IPS-18a (cell line): Measurements from ENCODE around the gene DBX1.

Source experiments
- H3K27ac ChIP-seq: one replicate; pipeline ENCODE4 v1.5.1; 2013; ENCODE audit warnings: low read length
- H3K27me3 ChIP-seq: one replicate; pipeline ENCODE4 v1.6.1; 2013; ENCODE audit warnings: mild to moderate bottlenecking, low read length; ENCODE audit not compliant: control insufficient read depth, insufficient read depth
- H3K36me3 ChIP-seq: one replicate; pipeline ENCODE4 v1.6.1; 2013; ENCODE audit warnings: low read depth, low read length; ENCODE audit not compliant: control insufficient read depth
- H3K4me1 ChIP-seq: one replicate; pipeline ENCODE4 v1.6.1; 2013; ENCODE audit warnings: low read depth, low read length; ENCODE audit not compliant: control insufficient read depth
- H3K4me3 ChIP-seq: one replicate; pipeline ENCODE4 v1.5.1; 2013; ENCODE audit warnings: low read length
- H3K9ac ChIP-seq: one replicate; pipeline ENCODE4 v1.6.1; 2013; ENCODE audit warnings: mild to moderate bottlenecking, low read length, moderate library complexity
- H3K9me3 ChIP-seq: one replicate; pipeline ENCODE4 v1.6.1; 2013; ENCODE audit warnings: low read depth, low read length; ENCODE audit not compliant: control insufficient read depth

DBX1 gene

GRCh38 chr11:20116825-20117224 is 43.5 kb downstream of the DBX1 start:
- H3K9me3 ChIP-seq, result no peaks in the 10 kb centered on the region

DNA sequence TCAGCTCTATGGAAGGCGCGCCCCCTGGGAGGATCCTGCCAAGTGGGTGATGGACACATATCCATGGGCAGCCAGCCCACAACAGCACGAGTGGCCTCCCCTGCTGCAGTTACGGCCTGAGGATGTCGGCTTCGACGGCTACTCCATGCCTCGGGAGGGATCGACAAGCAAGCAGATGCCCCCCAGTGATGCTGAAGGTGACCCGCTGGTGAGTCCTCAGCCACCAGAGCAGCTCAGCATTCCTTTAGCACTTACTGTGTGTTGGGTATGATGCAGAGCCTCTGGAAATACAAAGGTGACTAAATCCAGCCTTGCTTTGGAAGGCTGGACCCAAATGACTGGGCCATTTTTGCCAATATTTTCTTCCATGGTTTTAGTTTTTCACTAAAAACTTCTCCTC is 45.7 kb downstream of the DBX1 start:
- Histone ChIP-seq H3K9ac (no peak overlapping the region), H3K9me3 (no peaks in the 10 kb centered on the region), H3K4me3 (no peak overlapping the region), H3K27ac (no peak overlapping the region), H3K36me3 (peaks cover 79% of the 10 kb centered on the region), H3K27me3 (no peaks in the 10 kb centered on the region), H3K4me1 (no peaks in the 10 kb centered on the region)

More at GRCh38 chr11:20116825-20117224, 43.5 kb downstream of the DBX1 start:
- Histone ChIP-seq H3K4me1 (no peaks in the 10 kb centered on the region), H3K36me3 (peaks cover 77% of the 10 kb centered on the region), H3K9ac (no peak overlapping the region), H3K4me3 (no peak overlapping the region), H3K27me3 (no peaks in the 10 kb centered on the region), H3K27ac (no peak overlapping the region)

DNA sequence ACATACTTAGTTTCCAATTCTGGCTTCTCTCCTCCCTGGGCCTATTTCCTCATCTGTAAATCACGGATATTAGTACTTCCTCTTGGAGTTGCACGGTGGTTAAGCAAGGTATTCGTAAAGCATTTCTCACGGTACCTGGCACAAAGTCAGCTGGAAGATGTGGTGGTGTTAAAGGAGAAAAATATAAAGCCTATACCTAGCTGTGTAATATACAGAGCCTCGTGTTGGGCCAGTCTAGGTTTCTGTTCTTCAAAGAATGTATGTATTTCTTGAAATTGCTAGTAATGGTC is 47.2 kb downstream of the DBX1 start:
- peaks cover 78% of the 10 kb centered on the region for H3K36me3 ChIP-seq
- H3K27ac ChIP-seq, result no peak overlapping the region
- H3K4me1 ChIP-seq, result no peaks in the 10 kb centered on the region
- H3K4me3 ChIP-seq, result no peak overlapping the region
- H3K9me3 ChIP-seq, result no peaks in the 10 kb centered on the region
- H3K27me3 ChIP-seq, result no peaks in the 10 kb centered on the region
- no peak overlapping the region for H3K9ac ChIP-seq

- no peak overlapping the region for H3K4me3 ChIP-seq
- H3K9me3 ChIP-seq, result no peaks in the 10 kb centered on the region
- peaks cover 78% of the 10 kb centered on the region for H3K36me3 ChIP-seq
- H3K27ac ChIP-seq, result no peak overlapping the region
- H3K4me1 ChIP-seq, result no peaks in the 10 kb centered on the region
- no peaks in the 10 kb centered on the region for H3K27me3 ChIP-seq
- no peak overlapping the region for H3K9ac ChIP-seq
These were observed 47.8 kb downstream of the DBX1 start for GRCh38 chr11:20112291-20113148.

DNA sequence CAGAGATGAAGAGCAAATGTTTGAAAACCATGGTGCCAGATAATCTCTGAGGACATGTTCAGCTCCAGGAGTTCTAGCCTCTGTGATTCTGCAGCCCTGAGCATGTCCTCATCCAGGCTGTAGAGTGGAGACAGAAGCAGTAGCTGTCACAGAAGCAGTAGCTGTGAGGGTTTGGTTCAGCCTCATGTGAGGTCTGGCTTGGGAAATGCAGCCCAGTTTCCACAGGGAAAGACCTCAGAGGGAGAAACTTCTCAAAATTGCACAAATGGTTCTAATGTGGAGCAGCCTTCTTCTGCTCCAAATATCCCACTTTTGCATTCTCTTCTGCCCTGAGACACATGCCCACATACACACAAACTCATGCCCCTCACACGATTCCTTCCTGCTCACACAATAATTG is 48.4 kb downstream of the DBX1 start:
- Histone ChIP-seq H3K4me3 (no peak overlapping the region), H3K27me3 (no peaks in the 10 kb centered on the region), H3K4me1 (no peaks in the 10 kb centered on the region), H3K36me3 (peaks cover 75% of the 10 kb centered on the region), H3K27ac (no peak overlapping the region), H3K9ac (no peak overlapping the region), H3K9me3 (no peaks in the 10 kb centered on the region)

DNA sequence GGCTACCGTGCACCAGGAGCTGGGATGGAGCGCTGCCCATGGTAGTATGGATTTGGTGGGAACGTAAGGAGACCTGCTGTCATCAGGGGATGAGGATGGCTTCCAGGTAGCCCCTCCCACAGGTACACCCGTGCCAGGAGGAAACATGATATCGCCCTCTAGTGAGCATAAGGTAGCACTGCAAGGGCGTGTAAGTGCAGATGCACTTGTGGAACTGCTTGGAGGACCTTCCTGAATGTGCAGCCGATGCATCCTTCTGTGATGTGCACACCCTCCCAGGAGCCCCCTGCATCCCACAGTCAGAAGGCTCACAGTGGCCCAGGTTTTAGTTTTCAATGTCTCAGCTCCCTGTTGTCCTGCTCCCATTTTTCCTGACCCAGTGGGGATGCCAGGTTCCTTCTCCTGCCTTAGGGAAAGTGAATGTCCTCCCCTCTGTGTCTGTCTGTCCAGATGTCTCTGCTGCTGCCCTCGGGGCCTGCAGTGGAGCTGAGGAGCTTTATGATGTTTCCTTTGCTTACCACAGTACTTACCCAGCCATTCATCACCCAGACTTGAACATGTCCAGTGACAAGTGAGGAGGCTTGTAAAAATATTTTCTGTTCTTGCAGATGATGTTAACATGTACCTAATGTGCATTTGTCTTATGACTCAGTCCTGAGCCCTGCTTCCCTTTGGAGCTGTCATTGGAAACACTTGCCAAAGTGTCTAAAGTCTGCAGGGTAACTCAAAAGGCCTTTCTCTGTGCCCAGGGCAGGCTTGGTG is 49.2 kb downstream of the DBX1 start:
- no peaks in the 10 kb centered on the region for H3K9me3 ChIP-seq
- H3K36me3 ChIP-seq, result peaks cover 67% of the 10 kb centered on the region
- no peak overlapping the region for H3K27ac ChIP-seq
- no peaks in the 10 kb centered on the region for H3K4me1 ChIP-seq
- H3K27me3 ChIP-seq, result no peaks in the 10 kb centered on the region
- H3K9ac ChIP-seq, result no peak overlapping the region
- no peak overlapping the region for H3K4me3 ChIP-seq

DNA sequence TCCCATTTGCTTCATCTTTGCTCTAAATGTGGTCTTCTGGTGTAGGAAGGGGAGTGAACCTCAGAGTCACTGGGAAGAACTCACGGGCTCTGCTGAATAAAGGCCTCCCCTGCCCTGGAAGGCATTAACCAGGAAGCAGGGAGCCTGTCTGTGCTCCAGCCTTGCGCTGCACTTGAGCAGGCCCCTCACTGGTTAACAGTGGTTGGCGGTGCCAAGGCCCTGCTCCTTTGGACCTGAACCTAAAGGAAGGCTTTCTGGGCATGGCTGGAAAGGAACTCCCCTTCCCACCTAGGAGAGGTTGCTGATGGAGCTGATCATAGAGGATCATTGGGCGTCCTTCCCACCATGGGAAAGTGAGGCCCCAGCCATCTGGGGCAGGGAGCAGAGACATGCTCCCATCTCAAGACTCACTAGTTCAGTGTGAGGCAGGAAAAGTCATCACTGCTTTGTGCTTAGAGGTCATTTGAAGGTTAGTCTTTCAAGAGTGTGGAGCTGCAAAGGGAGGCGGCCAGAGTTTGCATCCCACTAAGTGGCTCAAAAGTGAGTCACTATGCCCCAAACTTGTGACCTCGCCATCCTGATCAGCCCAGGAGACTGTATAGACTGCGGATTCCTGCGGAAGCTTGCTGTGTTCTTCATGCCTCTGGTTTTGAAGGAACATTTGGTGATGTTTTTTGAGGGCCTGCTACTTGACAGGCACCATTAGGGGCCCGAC is 50.4 kb downstream of the DBX1 start:
- Histone ChIP-seq H3K4me1 (no peaks in the 10 kb centered on the region), H3K4me3 (no peak overlapping the region), H3K9me3 (no peaks in the 10 kb centered on the region), H3K27ac (no peak overlapping the region), H3K36me3 (peaks cover 70% of the 10 kb centered on the region), H3K9ac (no peak overlapping the region), H3K27me3 (no peaks in the 10 kb centered on the region)
